Glomerular visceral epithelial cell (primary cell): ENCODE data around the gene BRPF1.

ENCODE experiments used
- DNase-seq: peaks from one replicate; pipeline ENCODE4 v3.0.0-alpha.2; 2016; ENCODE audit errors: extremely low spot score

Gene BRPF1

GRCh38 chr3:9703736-9704346, 27.7 kb upstream of the BRPF1 start, which contains the start of gene CPNE9:
Gene CPNE9, plus strand, starts transcription at chr3:9703833. Its CDS starts 164 bp downstream, at chr3:9703997.
- no peak for DNase-seq

- DNase-seq, result peak; percentile 18
These were observed 26.9 kb upstream of the BRPF1 start for GRCh38 chr3:9704347-9705322.

- DNase-seq, result no peak
These were observed 21.3 kb upstream of the BRPF1 start for GRCh38 chr3:9710174-9710739.

- no peak for DNase-seq
These were observed 19.1 kb upstream of the BRPF1 start for GRCh38 chr3:9712415-9712814.

- DNase-seq, result no peak
These were observed 18.4 kb upstream of the BRPF1 start for GRCh38 chr3:9713142-9713541.

GRCh38 chr3:9715136-9715535, 16.4 kb upstream of the BRPF1 start:
- no peak for DNase-seq

- peak; percentile 86 for DNase-seq
These were observed 15.6 kb upstream of the BRPF1 start for GRCh38 chr3:9715764-9716437.

GRCh38 chr3:9716801-9717555, 14.6 kb upstream of the BRPF1 start:
- DNase-seq, result no peak

- DNase-seq, result no peak
These were observed 14.0 kb upstream of the BRPF1 start for GRCh38 chr3:9717563-9717962.

GRCh38 chr3:9718118-9718517, 13.4 kb upstream of the BRPF1 start:
- DNase-seq, result no peak

- peak; percentile 35 for DNase-seq
These were observed 10.4 kb upstream of the BRPF1 start for GRCh38 chr3:9721015-9721699.

- DNase-seq, result no peak
These were observed 9.9 kb upstream of the BRPF1 start for GRCh38 chr3:9721700-9722060.

GRCh38 chr3:9725775-9726515, 5.6 kb upstream of the BRPF1 start:
- DNase-seq, result no peak

- no peak for DNase-seq
These were observed 4.4 kb upstream of the BRPF1 start for GRCh38 chr3:9727041-9727595.

- DNase-seq, result no peak
These were observed 3.8 kb upstream of the BRPF1 start for GRCh38 chr3:9727743-9728142.

GRCh38 chr3:9729419-9729818, 2.1 kb upstream of the BRPF1 start:
- DNase-seq, result no peak

GRCh38 chr3:9730657-9731205, 804 bp upstream of the BRPF1 start:
- no peak for DNase-seq

GRCh38 chr3:9732080-9732739, 675 bp downstream of the BRPF1 start:
- DNase-seq, result no peak

GRCh38 chr3:9732740-9733115, 1.2 kb downstream of the BRPF1 start:
- no peak for DNase-seq
